HTR-8/SVneo (cell line): Measurements from ENCODE around the gene SCRN2.
A peak's percentile ranks its signal among the peaks of the same experiment; 100 is the strongest.

Experiments used
- DNase-seq: peaks from one replicate; pipeline ENCODE4 v3.0.0; 2011; ENCODE audit warnings: low spot score, mixed read lengths; ENCODE audit not compliant: insufficient read length
- FAIRE-seq: peaks from 2 replicates; lab custom pipeline; 2011; peaks lifted over from hg19 to GRCh38; lab: Jason Lieb, UNC

Gene SCRN2

DNA sequence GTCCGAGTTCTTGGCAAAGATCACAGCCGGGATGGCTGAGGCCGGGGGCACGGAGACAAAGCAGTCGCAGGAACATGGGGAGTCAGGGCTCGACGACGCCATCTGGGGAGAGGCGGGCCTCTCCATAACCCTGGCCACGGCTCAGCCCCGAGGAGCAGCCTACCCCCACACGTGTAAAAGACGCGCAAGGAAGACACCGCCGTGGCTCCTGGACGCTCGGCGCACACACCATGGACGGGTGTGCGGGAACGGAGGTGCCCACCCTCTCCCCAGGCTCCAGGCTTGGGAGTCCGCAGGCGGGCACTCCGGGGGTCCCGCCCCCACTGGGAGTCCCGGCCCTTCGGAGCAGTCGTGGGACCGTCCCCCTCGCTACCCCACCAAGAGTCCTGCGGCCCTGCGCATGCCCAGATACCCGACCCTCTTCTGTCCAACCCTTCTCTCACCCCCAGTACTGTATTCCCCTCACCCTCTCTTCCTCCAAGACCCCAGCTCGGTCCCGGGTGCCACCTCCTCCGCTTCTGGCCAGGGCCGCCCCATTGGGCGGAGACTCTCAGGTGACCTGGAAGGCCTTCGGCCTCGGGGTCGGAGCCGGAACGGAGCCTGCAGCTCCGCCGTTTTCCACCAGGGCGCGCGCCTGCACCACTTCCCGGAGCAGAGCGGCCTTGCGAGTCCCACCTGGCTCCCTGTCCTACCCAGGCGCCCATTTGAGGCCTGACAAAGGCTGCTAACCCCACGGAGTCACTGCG, at the start of gene SCRN2:
SCRN2 (minus strand) TSS at position 532 of the 746 bp plus-strand sequence; CDS start at position 102, 430 bp downstream.
- FAIRE-seq (peak; percentile 97), DNase-seq (peak; percentile 96)

DNA sequence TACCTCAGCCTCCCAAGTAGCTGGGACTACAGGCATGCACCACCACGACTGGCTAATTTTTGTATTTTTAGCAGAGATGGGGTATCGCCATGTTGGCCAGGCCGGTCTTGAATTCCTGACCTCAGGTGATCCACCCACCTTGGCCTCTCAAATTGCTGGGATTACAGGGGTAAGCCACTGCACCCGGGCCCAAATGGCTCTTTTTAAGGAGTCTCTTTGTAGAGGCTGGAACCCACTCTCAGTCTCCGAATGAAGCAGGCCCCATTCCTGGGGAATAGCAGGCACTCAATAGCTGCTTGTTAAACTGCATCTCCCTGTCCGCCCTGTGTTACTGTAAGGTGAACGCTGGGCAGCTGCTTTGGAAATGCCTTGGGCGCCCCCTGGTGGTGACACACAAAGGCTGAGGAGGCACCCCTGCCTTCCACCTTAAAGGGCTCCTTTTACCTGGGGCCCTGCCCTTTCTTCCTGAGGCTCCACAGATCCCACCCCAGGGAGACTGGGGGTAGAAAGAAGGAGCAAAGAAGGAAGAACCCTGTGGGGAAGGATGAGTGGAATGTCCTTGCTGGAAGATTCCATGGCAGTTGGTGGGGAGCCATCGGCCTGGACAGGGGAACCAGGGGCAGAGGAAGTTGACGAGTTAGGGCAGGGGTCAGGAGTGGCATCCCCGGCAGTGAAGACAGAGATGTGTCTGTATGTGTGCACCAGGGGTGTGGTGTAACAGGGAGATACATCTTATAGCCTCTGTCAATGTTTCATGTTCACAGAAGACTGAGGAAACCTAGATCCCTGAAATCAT, 48.9 kb upstream of the SCRN2 start:
- FAIRE-seq (peak; percentile 90), DNase-seq (peak; percentile 91)

- no peak for FAIRE-seq
- no peak for DNase-seq
Measured at GRCh38 chr17:47888293-47888692, 47.2 kb upstream of the SCRN2 start.

DNA sequence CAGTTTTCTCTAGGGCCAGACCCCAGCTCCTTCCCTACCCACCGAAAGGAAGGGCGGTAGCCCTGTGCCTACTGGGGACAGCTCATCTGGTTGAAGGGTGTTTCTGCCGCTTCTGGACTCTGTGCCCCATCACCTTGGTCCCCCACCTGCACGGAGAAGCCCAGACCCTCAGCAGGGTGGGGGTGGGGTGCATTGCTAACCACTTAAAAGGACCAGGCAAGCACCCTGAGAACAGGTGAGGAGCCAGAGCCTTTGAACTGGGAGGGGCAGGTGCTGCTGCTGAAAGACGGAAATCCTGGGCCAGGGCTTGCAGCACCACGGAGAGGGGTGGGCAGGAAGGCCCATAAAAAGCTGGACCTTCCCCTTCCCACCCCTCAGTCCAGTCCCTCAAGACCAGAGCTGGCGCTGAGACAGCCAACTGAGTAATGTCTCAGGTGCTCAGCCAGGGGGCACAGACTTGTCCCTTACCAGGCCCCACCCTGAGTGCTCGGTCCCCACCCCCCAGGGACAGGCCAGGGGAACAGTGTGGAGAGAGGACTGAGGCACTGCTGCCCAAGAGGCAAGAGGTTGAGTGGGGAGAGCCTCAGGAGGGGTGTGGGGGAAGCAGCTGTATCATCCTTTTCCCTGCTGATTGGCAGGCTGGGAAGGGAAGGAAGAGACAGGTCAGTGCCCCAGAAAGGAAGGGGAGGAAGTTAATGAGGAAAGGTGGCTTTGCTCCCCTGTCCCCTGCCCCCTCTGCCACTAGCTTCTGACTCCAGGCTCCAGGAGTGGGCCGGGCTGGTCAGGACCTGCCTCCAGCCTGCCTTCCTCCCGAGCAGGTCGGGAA, 44.0 kb upstream of the SCRN2 start:
- no peak for FAIRE-seq
- no peak for DNase-seq

DNA sequence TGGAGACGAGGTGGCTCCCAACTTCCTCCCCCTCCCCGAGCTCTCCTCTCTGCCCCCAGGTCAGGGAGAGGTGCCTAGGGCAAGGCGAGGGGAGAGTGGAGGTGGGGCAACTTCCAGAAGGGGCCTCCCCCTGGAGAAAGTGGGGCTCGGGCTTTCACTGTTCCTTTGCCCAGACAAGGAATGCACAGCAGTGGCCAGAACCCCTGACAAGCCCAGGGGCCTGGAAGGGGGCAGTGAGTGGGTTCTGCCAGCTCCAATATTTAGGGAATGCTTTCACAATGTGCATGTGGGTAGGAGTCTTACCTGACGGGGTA, 43.3 kb upstream of the SCRN2 start:
- DNase-seq, result no peak
- FAIRE-seq, result no peak

GRCh38 chr17:47883589-47884426, 42.7 kb upstream of the SCRN2 start:
- FAIRE-seq (no peak), DNase-seq (no peak)

- FAIRE-seq, result no peak
- no peak for DNase-seq
Measured at GRCh38 chr17:47882695-47883588, 41.9 kb upstream of the SCRN2 start.

- peak; percentile 65 for DNase-seq
Measured at GRCh38 chr17:47882247-47882646, 41.2 kb upstream of the SCRN2 start.

DNA sequence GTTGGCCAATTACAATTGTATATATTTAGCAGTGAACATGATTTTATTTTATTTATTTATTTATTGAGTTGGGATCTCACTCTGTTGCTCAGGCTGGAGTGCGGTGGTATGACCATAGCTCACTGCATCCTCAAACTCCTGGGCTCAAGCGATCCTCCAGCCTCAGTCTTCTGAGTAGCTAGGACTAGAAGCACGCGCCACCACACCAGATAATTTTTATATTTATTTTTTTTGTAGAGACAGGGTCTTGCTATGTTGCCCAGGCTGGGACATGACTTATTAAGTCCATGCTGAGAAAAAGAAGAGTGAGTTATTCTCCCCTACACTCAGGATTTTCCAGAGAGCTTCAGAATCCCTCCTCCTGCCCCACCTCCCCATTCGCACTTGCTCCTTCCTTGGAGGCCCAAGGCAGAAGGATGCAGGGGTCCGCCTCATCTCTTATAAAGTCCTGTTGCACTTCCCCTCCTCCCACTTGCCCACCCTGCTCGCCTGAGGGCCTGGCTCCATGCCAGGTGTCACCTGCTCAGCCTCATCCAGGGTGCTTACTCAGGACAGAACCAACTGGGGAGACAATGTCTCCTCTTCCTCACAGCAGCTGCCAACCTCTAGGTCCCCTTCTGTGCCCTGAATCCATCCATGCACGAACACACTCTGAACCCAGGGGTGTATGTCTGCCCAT, 38.8 kb upstream of the SCRN2 start:
- peak; percentile 71 for FAIRE-seq
- no peak for DNase-seq

More at GRCh38 chr17:47882247-47882646, 41.2 kb upstream of the SCRN2 start:
- peak; percentile 75 for FAIRE-seq

- peak; percentile 95 for FAIRE-seq
- DNase-seq, result no peak
Measured at GRCh38 chr17:47879028-47879585, 38.0 kb upstream of the SCRN2 start.

DNA sequence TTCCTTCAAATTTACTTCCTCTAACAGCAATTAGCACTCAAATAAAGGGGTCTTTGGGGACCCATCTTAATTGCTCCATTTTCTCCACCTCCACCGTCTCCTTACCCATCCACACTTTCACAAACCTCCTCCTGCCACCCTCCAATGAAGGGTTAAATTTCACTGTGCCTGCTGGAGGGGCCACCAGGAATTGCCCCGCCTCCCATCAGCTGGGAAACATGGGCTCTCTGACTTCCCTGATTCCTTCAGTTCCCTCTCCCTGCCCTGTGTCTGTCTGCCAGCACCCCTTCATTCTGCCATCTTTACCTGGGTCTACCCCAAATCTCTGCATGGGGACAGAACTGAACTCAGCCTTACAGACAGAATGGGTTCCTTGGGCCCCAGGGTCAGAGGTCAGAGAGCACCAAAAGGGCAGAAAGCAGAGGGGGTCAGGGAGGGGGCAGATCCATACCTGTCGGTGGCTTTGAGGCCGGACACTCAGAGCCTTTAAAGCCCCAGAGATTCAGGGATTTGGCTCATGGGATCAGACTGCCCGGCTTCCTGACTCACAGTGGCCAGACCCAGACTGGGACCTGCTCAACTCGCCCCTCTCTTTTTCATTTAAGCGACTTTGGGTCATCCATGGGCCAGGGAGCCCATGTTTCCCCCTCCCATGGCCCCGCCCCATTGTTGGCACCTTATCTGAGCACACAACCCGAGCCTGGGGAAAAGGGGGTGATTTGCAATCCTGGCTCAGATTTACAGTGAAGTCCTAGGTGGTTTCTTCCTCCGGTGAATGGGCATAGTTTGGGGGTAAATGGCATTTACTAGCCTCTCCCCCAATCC, 37.3 kb upstream of the SCRN2 start:
- no peak for FAIRE-seq

DNA sequence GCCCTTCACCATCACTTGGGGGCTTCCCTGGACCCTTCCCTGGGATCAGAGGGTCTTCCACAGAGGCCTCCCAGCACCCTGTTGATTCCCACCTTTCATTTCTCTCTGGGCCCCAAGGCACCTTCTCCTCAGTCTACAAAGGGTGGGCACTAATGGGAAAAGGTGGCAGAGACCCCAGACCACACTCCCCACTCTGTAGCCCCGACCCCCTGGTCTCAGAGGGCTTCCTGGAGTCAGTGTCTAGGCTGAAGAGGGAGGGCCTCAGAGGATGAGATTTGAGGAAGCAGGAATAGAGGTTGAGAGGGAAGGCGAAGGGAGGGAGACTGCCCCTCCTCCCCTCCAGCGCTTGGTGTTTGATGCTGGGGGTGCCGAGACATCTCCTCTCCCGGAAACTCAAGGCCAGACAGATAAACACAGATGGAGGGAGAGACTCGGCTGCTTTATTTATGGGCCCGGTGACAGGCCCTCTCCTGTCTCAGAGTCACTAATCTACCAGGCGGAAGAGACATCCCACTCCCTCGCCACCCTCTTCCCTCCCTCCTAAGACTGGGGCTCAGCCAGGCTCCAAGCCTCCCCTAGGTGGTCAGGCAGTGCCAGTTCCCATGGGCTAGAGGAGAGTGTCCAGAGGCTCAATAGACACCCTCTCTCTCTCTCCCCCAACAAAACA, 36.4 kb upstream of the SCRN2 start:
- DNase-seq, result no peak
- FAIRE-seq, result no peak

More for the DNA sequence above, 37.3 kb upstream of the SCRN2 start:
- no peak for DNase-seq

GRCh38 chr17:47875011-47875985, 34.2 kb upstream of the SCRN2 start:
- DNase-seq (peak; percentile 59), FAIRE-seq (peak; percentile 94)

- FAIRE-seq (no peak), DNase-seq (no peak)
Measured at GRCh38 chr17:47873200-47874090, 32.4 kb upstream of the SCRN2 start.
